Measurements from ENCODE around the gene ZNF451.

ZNF451 gene

GRCh38 chr6:57109880-57110279, 19.9 kb downstream of the ZNF451 start:
- no peaks in the 10 kb centered on the region for H3K4me1 ChIP-seq (ENCODE audit: insufficient read depth, low read length, poor library complexity, severe bottlenecking)

DNA sequence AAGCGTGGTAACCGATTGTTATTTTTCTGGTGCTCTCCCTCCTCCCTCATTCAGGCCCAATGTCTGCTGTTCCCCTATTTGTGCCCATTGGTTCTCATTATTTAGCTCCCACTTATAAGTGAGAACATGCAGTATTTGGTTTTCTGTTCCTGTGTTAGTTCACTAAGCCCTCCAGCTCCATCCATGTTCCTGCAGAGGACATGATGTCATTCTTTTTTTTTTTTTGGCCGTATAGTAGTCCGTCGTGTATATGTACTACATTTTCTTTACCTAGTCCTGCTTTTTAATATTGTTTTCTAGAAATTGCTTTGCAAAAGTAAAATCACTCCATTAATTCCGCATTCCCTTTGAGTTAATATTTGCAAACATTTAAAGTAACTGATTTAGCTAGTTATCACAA, 23.1 kb downstream of the ZNF451 start:
- no peaks in the 10 kb centered on the region for H3K27me3 ChIP-seq (ENCODE audit: insufficient read depth, low read length, poor library complexity, severe bottlenecking)
- H3K9ac ChIP-seq (ENCODE audit: low read depth, low read length, poor library complexity, severe bottlenecking), result no peak overlapping the region
- no peaks in the 10 kb centered on the region for H3K9me3 ChIP-seq (ENCODE audit: insufficient read depth, low read depth, low read length)
- H4K20me1 ChIP-seq (ENCODE audit: insufficient read depth, low read length, poor library complexity, severe bottlenecking), result peaks cover 4% of the 10 kb centered on the region
- H3K79me2 ChIP-seq (ENCODE audit: insufficient read depth, low read length), result peaks cover 60% of the 10 kb centered on the region
- no peak overlapping the region for H3K4me2 ChIP-seq (ENCODE audit: low read depth, low read length, poor library complexity, severe bottlenecking)
- no peak overlapping the region for H3K4me3 ChIP-seq (ENCODE audit: low read length, poor library complexity, severe bottlenecking)
- H3K9me2 ChIP-seq (replicated peaks; ENCODE audit: low read depth, low read length), result no peaks in the 10 kb centered on the region
- H3K4me1 ChIP-seq (ENCODE audit: insufficient read depth, low read length, poor library complexity, severe bottlenecking), result no peaks in the 10 kb centered on the region
- H2AFZ ChIP-seq (ENCODE audit: low read length), result no peak overlapping the region
- no peak for TF ChIP-seq EZH2phosphoT487 (IDR thresholded peaks at IDR 0.05; ENCODE audit: borderline replicate concordance)
- no peak for TF ChIP-seq CTCF (conservative IDR thresholded peaks at IDR 0.05; ENCODE audit: low read length)
- peaks cover 10% of the 10 kb centered on the region; the same call in 1 of the 2 replicates for H3K36me3 ChIP-seq (ENCODE audit: insufficient read depth, low read length)
- no peaks in the 10 kb centered on the region for H3F3A ChIP-seq (ENCODE audit: low read depth)

More at GRCh38 chr6:57109880-57110279, 19.9 kb downstream of the ZNF451 start:
- Histone ChIP-seq H2AFZ (ENCODE audit: low read length) (no peak overlapping the region), H3K9me3 (ENCODE audit: insufficient read depth, low read depth, low read length) (no peaks in the 10 kb centered on the region), H3K36me3 (ENCODE audit: insufficient read depth, low read length) (peaks cover 10% of the 10 kb centered on the region; the same call in 1 of the 2 replicates), H3K9me2 (replicated peaks; ENCODE audit: low read depth, low read length) (no peaks in the 10 kb centered on the region), H3K4me2 (ENCODE audit: low read depth, low read length, poor library complexity, severe bottlenecking) (no peak overlapping the region), H3K9ac (ENCODE audit: low read depth, low read length, poor library complexity, severe bottlenecking) (no peak overlapping the region), H3K79me2 (ENCODE audit: insufficient read depth, low read length) (peaks cover 65% of the 10 kb centered on the region), H3K27me3 (ENCODE audit: insufficient read depth, low read length, poor library complexity, severe bottlenecking) (no peaks in the 10 kb centered on the region), H3F3A (ENCODE audit: low read depth) (no peaks in the 10 kb centered on the region), H3K4me3 (ENCODE audit: low read length, poor library complexity, severe bottlenecking) (no peak overlapping the region), H4K20me1 (ENCODE audit: insufficient read depth, low read length, poor library complexity, severe bottlenecking) (peaks cover 21% of the 10 kb centered on the region)
- TF ChIP-seq EZH2phosphoT487 (IDR thresholded peaks at IDR 0.05; ENCODE audit: borderline replicate concordance), result no peak
- no peak for TF ChIP-seq CTCF (conservative IDR thresholded peaks at IDR 0.05; ENCODE audit: low read length)

- no peaks in the 10 kb centered on the region for H3K9me3 ChIP-seq (ENCODE audit: insufficient read depth, low read depth, low read length)
- H3K9ac ChIP-seq (ENCODE audit: low read depth, low read length, poor library complexity, severe bottlenecking), result no peak overlapping the region
- no peak overlapping the region for H3K4me2 ChIP-seq (ENCODE audit: low read depth, low read length, poor library complexity, severe bottlenecking)
- no peaks in the 10 kb centered on the region for H4K20me1 ChIP-seq (ENCODE audit: insufficient read depth, low read length, poor library complexity, severe bottlenecking)
- no peaks in the 10 kb centered on the region for H3K27me3 ChIP-seq (ENCODE audit: insufficient read depth, low read length, poor library complexity, severe bottlenecking)
- H3K36me3 ChIP-seq (ENCODE audit: insufficient read depth, low read length), result 0 out of 2 replicates have a peak, but pooled peaks cover 5% of the 10 kb centered on the region
- no peak for TF ChIP-seq EZH2phosphoT487 (IDR thresholded peaks at IDR 0.05; ENCODE audit: borderline replicate concordance)
- TF ChIP-seq CTCF (conservative IDR thresholded peaks at IDR 0.05; ENCODE audit: low read length), result no peak
- no peak overlapping the region for H3K4me3 ChIP-seq (ENCODE audit: low read length, poor library complexity, severe bottlenecking)
- H3K4me1 ChIP-seq (ENCODE audit: insufficient read depth, low read length, poor library complexity, severe bottlenecking), result no peaks in the 10 kb centered on the region
- no peaks in the 10 kb centered on the region for H3K9me2 ChIP-seq (replicated peaks; ENCODE audit: low read depth, low read length)
- H3F3A ChIP-seq (ENCODE audit: low read depth), result no peaks in the 10 kb centered on the region
- no peak overlapping the region for H2AFZ ChIP-seq (ENCODE audit: low read length)
- peaks cover 45% of the 10 kb centered on the region for H3K79me2 ChIP-seq (ENCODE audit: insufficient read depth, low read length)
Measured at GRCh38 chr6:57116776-57117175, 26.8 kb downstream of the ZNF451 start.
